ENCODE measurements around the gene HOMEZ. TPM values are rescaled to one million over a fixed set of nuclear protein-coding genes. Genes with fewer than 3 reads are reported as not detected.
"Not testable (repeated sequence)": the region's sequence is repeated elsewhere in the genome, so short reads cannot be mapped to it uniquely, and the experiment has no call there.

Gene HOMEZ
- total RNA-seq (10 to 100 TPM; 31.7 to 37.7 TPM), polyA plus RNA-seq (ENCODE audit: insufficient read depth, low read depth, low replicate concordance) (71.6 TPM)
- long read RNA-seq, donor 1, full-length matches to known transcripts: 11 of 583 reads
- long read RNA-seq, donor 1, partial matches to known transcripts: 559 of 583 reads
- long read RNA-seq, donor 1, other reads (novel, unspliced or antisense): 13 of 583 reads
- long read RNA-seq, donor 2, full-length matches to known transcripts: 7 of 7 reads
- long read RNA-seq, donor 2, partial matches to known transcripts: 0 of 7 reads
- long read RNA-seq, donor 2, other reads (novel, unspliced or antisense): 0 of 7 reads

DNA sequence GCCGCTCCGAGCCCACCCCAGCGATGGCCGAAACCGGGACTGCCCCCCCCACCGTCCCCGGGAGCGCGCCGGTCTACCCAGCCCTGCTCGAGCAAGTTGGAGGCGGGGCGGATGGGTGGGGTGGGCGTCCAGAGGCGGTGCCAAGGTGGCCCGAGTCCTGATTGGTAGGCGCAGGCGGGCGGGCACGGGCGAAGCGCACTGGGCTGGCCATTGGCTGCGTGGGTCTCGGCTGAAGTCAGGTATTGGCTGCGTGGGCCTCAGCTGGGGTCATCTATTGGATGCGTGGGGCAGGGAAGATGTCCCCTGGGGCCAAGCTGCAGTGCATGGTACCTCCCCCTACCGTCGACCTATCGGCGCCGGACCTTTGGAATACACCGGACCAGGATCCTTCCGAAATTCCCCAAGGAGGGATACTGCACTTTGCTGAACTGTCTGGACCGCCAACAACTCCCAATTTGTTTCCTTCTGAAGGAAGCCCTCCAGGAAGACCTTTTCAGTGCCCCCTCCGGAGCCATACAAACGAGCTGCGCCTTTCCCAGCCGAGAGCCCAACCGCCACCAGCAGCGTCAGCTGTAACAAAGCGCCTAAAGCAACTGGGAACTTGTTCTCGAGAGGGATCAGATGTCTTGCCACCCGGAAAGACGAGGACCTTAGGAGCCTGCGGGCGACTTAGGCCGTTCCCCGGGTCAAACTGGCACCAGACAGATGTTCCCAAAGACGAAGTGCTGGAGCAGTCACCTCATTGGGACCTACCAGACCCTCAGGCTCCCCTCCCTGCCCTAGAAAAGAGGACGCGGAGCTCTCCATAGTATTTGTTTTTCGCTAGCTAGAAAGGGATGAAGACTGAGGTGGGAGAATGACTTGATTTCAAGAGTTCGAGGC, at the start of gene HOMEZ:
Gene HOMEZ, minus strand, starts transcription at position 113 of the 882 bp plus-strand sequence. CDS start 180 bp downstream, outside the sequence.
- no peaks in the 10 kb centered on the region for H3K27me3 ChIP-seq
- no peaks in the 10 kb centered on the region for H3K36me3 ChIP-seq (ENCODE audit: low read depth, missing control alignments)
- intact Hi-C loops (cut with DNase I; ENCODE audit: low total_unique reads): no loop called here
- DNase-seq: peak; percentile 99
- WGBS, 2 donors: 0 to 1% methylated on average over 16 to 53 of the region's 53 CpGs
- H3K4me1 ChIP-seq: peaks cover 21% of the 10 kb centered on the region
- H3K9me3 ChIP-seq: no peaks in the 10 kb centered on the region
- TF ChIP-seq POLR2A (IDR thresholded peaks at IDR 0.05) (peak; percentile 56), CTCF (IDR thresholded peaks at IDR 0.05) (peak in 2 of 3 experiments; percentile 33 to 44)
- H3K4me3 ChIP-seq: peak within 1 kb of the TSS; percentile 94 to 98
- peak within 1 kb of the TSS; percentile 99 for H3K27ac ChIP-seq

- H3K27me3 ChIP-seq: no peaks in the 10 kb centered on the region
Observed at GRCh38 chr14:23335623-23336022, 49.7 kb upstream of the HOMEZ start.

GRCh38 chr14:23327947-23328744, 42.2 kb upstream of the HOMEZ start:
- Histone ChIP-seq H3K4me3 (no peak overlapping the region), H3K36me3 (ENCODE audit: low read depth, missing control alignments) (no peaks in the 10 kb centered on the region), H3K4me1 (peaks cover 34% of the 10 kb centered on the region), H3K9me3 (no peaks in the 10 kb centered on the region), H3K27ac (peak overlapping the region in 1 of 2 donors; percentile 20), H3K27me3 (no peaks in the 10 kb centered on the region)
- TF ChIP-seq POLR2A (IDR thresholded peaks at IDR 0.05) (no peak), CTCF (IDR thresholded peaks at IDR 0.05) (peak; percentile 85 to 94 (median 94))
- WGBS, 2 donors: 26 to 47% methylated on average over 4 of the region's 4 CpGs
- intact Hi-C loops (cut with DNase I; ENCODE audit: low total_unique reads): no loop called here
- DNase-seq: peak; percentile 87

More at GRCh38 chr14:23335623-23336022, 49.7 kb upstream of the HOMEZ start:
- DNase-seq: no peak
- H3K36me3 ChIP-seq (ENCODE audit: low read depth, missing control alignments): no peaks in the 10 kb centered on the region
- H3K9me3 ChIP-seq: no peaks in the 10 kb centered on the region
- intact Hi-C loops (cut with DNase I; ENCODE audit: low total_unique reads): loop anchor here (10.0 kb wide), 1 partner anchor 109 kb away; no protein-coding TSS in a partner anchor
- WGBS, 2 donors: 88 to 91% methylated on average over 5 of the region's 5 CpGs
- H3K4me3 ChIP-seq: no peak overlapping the region
- no peak overlapping the region for H3K27ac ChIP-seq
- H3K4me1 ChIP-seq: no peaks in the 10 kb centered on the region
- TF ChIP-seq POLR2A (IDR thresholded peaks at IDR 0.05): no peak
- TF ChIP-seq CTCF (IDR thresholded peaks at IDR 0.05): no peak

- WGBS, 2 donors: 66 to 69% methylated on average over 12 to 13 of the region's 13 CpGs
- Histone ChIP-seq H3K27me3 (no peaks in the 10 kb centered on the region), H3K4me3 (no peak overlapping the region), H3K4me1 (peaks cover 41% of the 10 kb centered on the region), H3K27ac (peak overlapping the region in 1 of 2 donors; percentile 99), H3K36me3 (ENCODE audit: low read depth, missing control alignments) (no peaks in the 10 kb centered on the region), H3K9me3 (no peaks in the 10 kb centered on the region)
- TF ChIP-seq CTCF (IDR thresholded peaks at IDR 0.05) (no peak), POLR2A (IDR thresholded peaks at IDR 0.05) (no peak)
- intact Hi-C loops (cut with DNase I; ENCODE audit: low total_unique reads): no loop called here
- no peak for DNase-seq
Observed at GRCh38 chr14:23326491-23327332, 40.8 kb upstream of the HOMEZ start.

- DNase-seq; H3K9me3 ChIP-seq; intact Hi-C loops (cut with DNase I; ENCODE audit: low total_unique reads); H3K4me3 ChIP-seq; H3K27me3 ChIP-seq; H3K36me3 ChIP-seq (ENCODE audit: low read depth, missing control alignments): not testable (repeated sequence)
- peak overlapping the region; percentile 99 for H3K27ac ChIP-seq
- H3K4me1 ChIP-seq: peaks cover 41% of the 10 kb centered on the region
- WGBS, 2 donors: 46 to 66% methylated on average over 5 of the region's 5 CpGs
Observed at GRCh38 chr14:23325746-23326145, 39.8 kb upstream of the HOMEZ start.
